A673 (cell line): ENCODE data around the gene ANKS3. TPM values are rescaled to one million over a fixed set of nuclear protein-coding genes. Genes with fewer than 3 reads are reported as not detected.

Source experiments
- BruUV-seq: library from RNA; stranded (reverse); fragments of 400-500 nt; replicated peaks from 2 replicates; lab custom pipeline; 2021; lab: Mats Ljungman, UMichigan
- CTCF ChIA-PET: fragments of 300-600 bp; sonication (Branson Sonifier 250); formaldehyde crosslinking; loops from one replicate; lab custom pipeline; 2022; ENCODE audit warnings: antibody characterized with exemption; lab: Charles Lee
- POLR2A ChIA-PET: fragments of 300-600 bp; sonication (Branson Sonifier 250); formaldehyde crosslinking; loops from one replicate; lab custom pipeline; 2022; ENCODE audit warnings: antibody characterized with exemption; ENCODE audit not compliant: low non-redundant PET; lab: Charles Lee
- DNase-seq: peaks from one replicate; pipeline ENCODE4 v3.0.0-alpha.2; 2015; ENCODE audit warnings: low spot score
- H3K27ac ChIP-seq: fragments of 200-600 bp; sonication (generic); 2 replicates; pipeline ENCODE4 v1.5.1; 2016; ENCODE audit warnings: mixed run types, low read depth, mild to moderate bottlenecking, mixed read lengths, antibody characterized with exemption, low read length; ENCODE audit not compliant: poor library complexity, severe bottlenecking
- H3K27me3 ChIP-seq: fragments of 200-600 bp; sonication (generic); replicated peaks from 2 replicates; pipeline ENCODE4 v1.6.1; 2017; ENCODE audit warnings: mixed run types, low read depth, mild to moderate bottlenecking, mixed read lengths, antibody characterized with exemption, low read length; ENCODE audit not compliant: insufficient read depth, poor library complexity
- H3K36me3 ChIP-seq: fragments of 200-600 bp; sonication (generic); 2 replicates; pipeline ENCODE4 v1.6.1; 2016; ENCODE audit warnings: mixed run types, mild to moderate bottlenecking, mixed read lengths, antibody characterized with exemption, low read length; ENCODE audit not compliant: insufficient read depth, poor library complexity, severe bottlenecking
- H3K4me1 ChIP-seq: fragments of 200-600 bp; sonication (generic); 2 replicates; pipeline ENCODE4 v1.6.1; 2017; ENCODE audit warnings: mixed run types, mild to moderate bottlenecking, mixed read lengths, antibody characterized with exemption, low read length; ENCODE audit not compliant: insufficient read depth, poor library complexity, severe bottlenecking
- H3K4me3 ChIP-seq: fragments of 200-600 bp; sonication (generic); 2 replicates; pipeline ENCODE4 v1.5.1; 2016; ENCODE audit warnings: low read depth, mixed run types, mild to moderate bottlenecking, mixed read lengths, low read length; ENCODE audit not compliant: poor library complexity, severe bottlenecking
- H3K9me3 ChIP-seq: fragments of 200-600 bp; sonication (generic); 2 replicates; pipeline ENCODE4 v1.6.1; 2016; ENCODE audit warnings: mixed run types, low read depth, mild to moderate bottlenecking, mixed read lengths, antibody characterized with exemption, low read length; ENCODE audit not compliant: poor library complexity, severe bottlenecking
- CTCF ChIP-seq: fragments of 300-800, 200-600 bp; sonication (generic); conservative IDR thresholded peaks from 2 replicates; pipeline ENCODE4 v1.5.1; 2017; ENCODE audit warnings: low read depth, mild to moderate bottlenecking, antibody characterized with exemption, low read length, moderate library complexity, mixed read lengths
- EZH2 ChIP-seq: fragments of 200-600 bp; sonication (generic); IDR thresholded peaks from 2 replicates; pipeline ENCODE4 v1.6.1; 2017; ENCODE audit warnings: borderline replicate concordance, low read depth, mild to moderate bottlenecking, mixed read lengths, antibody characterized with exemption, low read length; ENCODE audit not compliant: poor library complexity, severe bottlenecking
- intact Hi-C: fragments of 100-400 bp; cut with micrococcal nuclease; formaldehyde crosslinking; loops from one replicate; pipeline ENCODE4 v1.10.0; 2022; ENCODE audit not compliant: unreplicated experiment
- total RNA-seq: library from RNA; stranded (reverse); gene quantifications from 2 replicates; pipeline ENCODE4 v1.2.3, GENCODE V29; 2021

ANKS3 gene
- total RNA-seq, 1 experiment from 2014 or later, result 26.9 TPM

GRCh38 chr16:4762205-4762604 lies 28.1 kb upstream of the ANKS3 start:
- no TSS peak for BruUV-seq
- no peak for DNase-seq

GRCh38 chr16:4760221-4760910 lies 26.3 kb upstream of the ANKS3 start:
- Histone ChIP-seq H3K27ac (no peak overlapping the region), H3K4me1 (no peaks in the 10 kb centered on the region), H3K4me3 (no peak overlapping the region), H3K36me3 (peaks cover 60% of the 10 kb centered on the region), H3K9me3 (no peaks in the 10 kb centered on the region), H3K27me3 (no peaks in the 10 kb centered on the region)
- no peak for DNase-seq
- ChIA-PET CTCF (no interaction called here), POLR2A (no interaction called here)
- no peak for TF ChIP-seq EZH2
- no peak for TF ChIP-seq CTCF
- BruUV-seq, result no TSS peak
- intact Hi-C loops, result no loop called here

More at GRCh38 chr16:4762205-4762604, 28.1 kb upstream of the ANKS3 start:
- H3K27ac ChIP-seq, result no peak overlapping the region
- intact Hi-C loops, result no loop called here
- peaks cover 6% of the 10 kb centered on the region for H3K4me1 ChIP-seq
- no peak overlapping the region for H3K4me3 ChIP-seq
- ChIA-PET POLR2A (no interaction called here), CTCF (no interaction called here)
- TF ChIP-seq EZH2, result no peak
- TF ChIP-seq CTCF, result no peak
- peaks cover 57% of the 10 kb centered on the region for H3K36me3 ChIP-seq
- no peaks in the 10 kb centered on the region for H3K27me3 ChIP-seq
- no peaks in the 10 kb centered on the region for H3K9me3 ChIP-seq

- ChIA-PET POLR2A (no interaction called here), CTCF (no interaction called here)
- no peaks in the 10 kb centered on the region for H3K27me3 ChIP-seq
- no peaks in the 10 kb centered on the region for H3K9me3 ChIP-seq
- no peak overlapping the region for H3K27ac ChIP-seq
- no peak for DNase-seq
- peaks cover 65% of the 10 kb centered on the region for H3K36me3 ChIP-seq
- TF ChIP-seq EZH2 (no peak), CTCF (no peak)
- no peak overlapping the region for H3K4me3 ChIP-seq
- BruUV-seq, result no TSS peak
- no peaks in the 10 kb centered on the region for H3K4me1 ChIP-seq
- intact Hi-C loops, result no loop called here
Observed at GRCh38 chr16:4755687-4756086, 21.6 kb upstream of the ANKS3 start.
